CD4-positive, alpha-beta memory T cell (primary cell): ENCODE results near the gene IGF2. TPM values are rescaled to one million over a fixed set of nuclear protein-coding genes. Genes with fewer than 3 reads are reported as not detected.
A peak's percentile ranks its signal among the peaks of the same experiment; 100 is the strongest.

Experiments used
- CTCF ChIA-PET: fragments of 350-600 bp; sonication (Branson Sonifier 250); formaldehyde crosslinking; loops from one replicate; lab custom pipeline; 2021; ENCODE audit warnings: inconsistent platforms; ENCODE audit not compliant: partially characterized antibody; lab: Charles Lee
- POLR2A ChIA-PET: fragments of 350-600 bp; sonication (Branson Sonifier 250); formaldehyde crosslinking; loops from one replicate; lab custom pipeline; 2021; ENCODE audit not compliant: partially characterized antibody; lab: Charles Lee
- DNase-seq, 5 donors: peaks; one replicate each; pipeline versions ENCODE4 v3.0.0 to v3.0.0-alpha.2; 2020 to 2022; ENCODE audit warnings: mixed read lengths in 1 of 5
- H3K27ac ChIP-seq: one replicate; pipeline ENCODE4 v1.7.0; 2013; ENCODE audit warnings: low read depth, low read length
- H3K27me3 ChIP-seq: 2 replicates; pipeline ENCODE4 v1.7.0; 2013; ENCODE audit warnings: mild to moderate bottlenecking, low read length, moderate library complexity; ENCODE audit not compliant: insufficient read depth
- H3K36me3 ChIP-seq: 2 replicates; pipeline ENCODE4 v1.7.0; 2013; ENCODE audit warnings: mild to moderate bottlenecking, low read length, moderate library complexity; ENCODE audit not compliant: insufficient read depth
- H3K4me1 ChIP-seq: 2 replicates; pipeline ENCODE4 v1.7.0; 2013; ENCODE audit warnings: mild to moderate bottlenecking, low read length, moderate library complexity; ENCODE audit not compliant: insufficient read depth
- H3K4me3 ChIP-seq, 2 donors: one replicate each; pipeline ENCODE4 v1.7.0; 2013; ENCODE audit warnings: low read length in 2 of 2, mild to moderate bottlenecking in 1 of 2
- H3K9me3 ChIP-seq, 2 donors: one replicate each; pipeline ENCODE4 v1.7.0; 2013; ENCODE audit warnings: low read length in 2 of 2, control low read depth in 1 of 2; ENCODE audit not compliant: control insufficient read depth in 1 of 2
- H3K27ac Mint-ChIP-seq, 7 donors: one replicate each; pipeline ENCODE4 v1.8.0; 2020 to 2021; ENCODE audit warnings: mixed read lengths in 7 of 7, mild to moderate bottlenecking in 6 of 7, inconsistent platforms in 3 of 7, moderate library complexity in 3 of 7
- H3K27me3 Mint-ChIP-seq, 2 donors: one replicate each; pipeline ENCODE4 v1.8.0; 2020 to 2021; ENCODE audit warnings: mixed read lengths in 2 of 2
- H3K36me3 Mint-ChIP-seq, 2 donors: one replicate each; pipeline ENCODE4 v1.8.0; 2020 to 2021; ENCODE audit warnings: mixed read lengths in 2 of 2, inconsistent platforms in 1 of 2, mild to moderate bottlenecking in 1 of 2
- H3K4me1 Mint-ChIP-seq, 4 donors: one replicate each; pipeline ENCODE4 v1.8.0; 2020 to 2021; ENCODE audit warnings: mixed read lengths in 4 of 4, mild to moderate bottlenecking in 1 of 4
- H3K4me3 Mint-ChIP-seq, 8 donors: one replicate each; pipeline ENCODE4 v1.8.0; 2020 to 2021; ENCODE audit warnings: mixed read lengths in 8 of 8, mild to moderate bottlenecking in 7 of 8, moderate library complexity in 6 of 8, inconsistent platforms in 3 of 8
- H3K9me3 Mint-ChIP-seq, 8 donors: one replicate each; pipeline ENCODE4 v1.8.0; 2020 to 2021; ENCODE audit warnings: mixed read lengths in 8 of 8, mild to moderate bottlenecking in 5 of 8, inconsistent platforms in 3 of 8, moderate library complexity in 1 of 8
- intact Hi-C: fragments of 100-400 bp; cut with micrococcal nuclease; formaldehyde crosslinking; loops from one replicate; pipeline ENCODE4 v1.15.1; 2023
- polyA plus RNA-seq, 2 donors: library from polyadenylated mRNA; unstranded; fragments of 300-500 nt; fragmentation: Illumina TruSeq; gene quantifications; one replicate each; pipeline ENCODE4 v1.2.3, GENCODE V29; 2021
- total RNA-seq, 2 experiments: library from RNA; stranded (reverse); gene quantifications; one replicate each; pipeline ENCODE4 v1.2.3, GENCODE V29; 2021

IGF2 gene
- total and polyA plus RNA-seq, 4 experiments from 2014 or later = not detected

DNA sequence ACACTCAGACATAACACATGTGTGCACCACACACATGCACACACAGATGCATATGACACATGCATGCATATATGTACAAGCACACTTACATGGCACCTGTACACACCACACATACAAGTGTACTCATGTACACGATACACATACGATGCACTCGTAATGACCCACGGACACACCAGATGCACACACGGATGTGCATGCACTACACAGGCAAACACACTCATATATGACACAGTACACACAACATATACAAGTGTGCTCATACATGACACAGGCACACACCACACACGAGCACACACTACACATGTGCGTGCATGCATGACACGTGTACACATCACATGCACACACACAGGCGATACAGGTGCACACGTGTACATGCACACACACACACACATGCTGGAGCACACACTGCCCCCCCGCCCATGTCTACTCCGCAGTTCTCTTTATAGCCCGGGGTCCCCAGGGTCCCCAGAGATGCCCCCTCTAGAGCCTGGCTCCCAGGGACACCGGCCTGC, 37.3 kb upstream of the IGF2 start:
- H3K4me1 ChIP-seq = no peaks in the 10 kb centered on the region
- no peaks in the 10 kb centered on the region for H3K27me3 ChIP-seq
- Mint-ChIP-seq H3K27ac (peak overlapping the region in 1 of 7 donors; percentile 43), H3K4me3 (no peak overlapping the region), H3K4me1 (no peaks in the 10 kb centered on the region), H3K36me3 (no peaks in the 10 kb centered on the region), H3K9me3 (no peaks in the 10 kb centered on the region), H3K27me3 (no peaks in the 10 kb centered on the region)
- ChIA-PET CTCF (no interaction called here), POLR2A (no interaction called here)
- no peak overlapping the region for H3K27ac ChIP-seq
- intact Hi-C loops = no loop called here
- no peak overlapping the region for H3K4me3 ChIP-seq
- no peaks in the 10 kb centered on the region for H3K9me3 ChIP-seq
- DNase-seq = no peak
- no peaks in the 10 kb centered on the region for H3K36me3 ChIP-seq

DNA sequence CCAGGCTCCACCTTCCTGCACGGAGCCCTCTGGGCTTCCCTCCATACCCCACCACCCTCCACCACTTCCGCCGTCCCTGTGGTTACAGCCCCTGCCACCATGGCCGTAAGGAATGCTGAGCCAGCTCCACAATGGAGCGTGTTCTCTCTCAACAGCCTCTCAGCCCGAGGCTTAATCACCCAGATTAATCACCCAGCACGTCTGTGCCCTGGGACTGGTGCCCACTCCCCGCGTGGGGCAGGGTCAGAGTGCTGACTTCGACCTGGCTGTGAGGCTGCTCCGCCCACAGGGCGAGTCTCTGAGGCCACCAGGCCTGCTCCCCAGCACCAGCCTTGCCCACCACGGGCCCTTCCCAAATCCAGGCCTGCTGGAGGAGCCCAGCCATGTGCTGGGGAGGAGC, 36.5 kb upstream of the IGF2 start:
- Mint-ChIP-seq H3K27me3 (no peaks in the 10 kb centered on the region), H3K4me1 (no peaks in the 10 kb centered on the region), H3K36me3 (no peaks in the 10 kb centered on the region), H3K9me3 (no peaks in the 10 kb centered on the region), H3K27ac (no peak overlapping the region), H3K4me3 (no peak overlapping the region)
- ChIA-PET POLR2A (no interaction called here), CTCF (no interaction called here)
- Histone ChIP-seq H3K4me3 (no peak overlapping the region), H3K36me3 (no peaks in the 10 kb centered on the region), H3K9me3 (no peaks in the 10 kb centered on the region), H3K27me3 (no peaks in the 10 kb centered on the region), H3K4me1 (no peaks in the 10 kb centered on the region), H3K27ac (no peak overlapping the region)
- DNase-seq = no peak
- intact Hi-C loops = no loop called here

- no peaks in the 10 kb centered on the region for H3K36me3 ChIP-seq
- Mint-ChIP-seq H3K27ac (no peak overlapping the region), H3K36me3 (no peaks in the 10 kb centered on the region), H3K27me3 (no peaks in the 10 kb centered on the region), H3K4me3 (no peak overlapping the region), H3K4me1 (no peaks in the 10 kb centered on the region), H3K9me3 (no peaks in the 10 kb centered on the region)
- H3K9me3 ChIP-seq = no peaks in the 10 kb centered on the region
- H3K27me3 ChIP-seq = no peaks in the 10 kb centered on the region
- ChIA-PET CTCF (no interaction called here), POLR2A (no interaction called here)
- no peak overlapping the region for H3K4me3 ChIP-seq
- intact Hi-C loops = no loop called here
- H3K4me1 ChIP-seq = no peaks in the 10 kb centered on the region
- H3K27ac ChIP-seq = no peak overlapping the region
- DNase-seq = no peak
Measured at GRCh38 chr11:2174361-2174760, 35.2 kb upstream of the IGF2 start.

DNA sequence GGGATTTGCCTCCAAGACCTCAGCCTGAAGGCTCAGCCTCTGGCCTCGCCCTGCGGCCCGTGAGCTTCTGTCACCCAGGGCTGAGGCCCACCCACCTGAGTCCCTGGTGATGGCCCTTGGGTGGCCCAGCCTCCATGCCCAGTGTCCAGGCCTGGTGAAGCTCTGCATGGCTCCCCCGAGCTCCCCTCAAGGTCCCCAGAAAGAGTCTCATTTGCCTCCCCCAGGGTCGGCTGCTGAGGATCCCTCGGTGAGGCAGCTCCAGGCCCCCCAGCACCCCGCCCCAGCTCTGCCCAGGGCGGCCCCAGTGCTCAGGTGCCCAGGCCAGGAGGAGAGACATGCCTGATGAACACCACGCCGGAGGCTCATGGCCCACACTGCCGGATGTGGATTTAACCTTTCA, 34.6 kb upstream of the IGF2 start:
- no peaks in the 10 kb centered on the region for H3K27me3 Mint-ChIP-seq
- H3K4me3 ChIP-seq = no peak overlapping the region
- no peak overlapping the region for H3K4me3 Mint-ChIP-seq
- H3K36me3 Mint-ChIP-seq = no peaks in the 10 kb centered on the region
- no peaks in the 10 kb centered on the region for H3K9me3 ChIP-seq
- H3K27ac ChIP-seq = no peak overlapping the region
- no peaks in the 10 kb centered on the region for H3K27me3 ChIP-seq
- DNase-seq = no peak
- no peaks in the 10 kb centered on the region for H3K4me1 ChIP-seq
- intact Hi-C loops = no loop called here
- no peaks in the 10 kb centered on the region for H3K4me1 Mint-ChIP-seq
- POLR2A ChIA-PET = no interaction called here
- no peak overlapping the region for H3K27ac Mint-ChIP-seq
- H3K9me3 Mint-ChIP-seq = no peaks in the 10 kb centered on the region
- no peaks in the 10 kb centered on the region for H3K36me3 ChIP-seq
- CTCF ChIA-PET = no interaction called here

- Histone ChIP-seq H3K27ac (no peak overlapping the region), H3K27me3 (no peaks in the 10 kb centered on the region), H3K4me3 (no peak overlapping the region), H3K9me3 (no peaks in the 10 kb centered on the region), H3K4me1 (no peaks in the 10 kb centered on the region), H3K36me3 (no peaks in the 10 kb centered on the region)
- no peaks in the 10 kb centered on the region for H3K9me3 Mint-ChIP-seq
- no peak overlapping the region for H3K4me3 Mint-ChIP-seq
- intact Hi-C loops = no loop called here
- no peaks in the 10 kb centered on the region for H3K27me3 Mint-ChIP-seq
- CTCF ChIA-PET = no interaction called here
- POLR2A ChIA-PET = no interaction called here
- no peak for DNase-seq
- H3K27ac Mint-ChIP-seq = no peak overlapping the region
- no peaks in the 10 kb centered on the region for H3K36me3 Mint-ChIP-seq
- no peaks in the 10 kb centered on the region for H3K4me1 Mint-ChIP-seq
Measured at GRCh38 chr11:2173150-2173693, 34.0 kb upstream of the IGF2 start.

- Histone ChIP-seq H3K9me3 (no peaks in the 10 kb centered on the region), H3K4me3 (no peak overlapping the region), H3K4me1 (no peaks in the 10 kb centered on the region), H3K27me3 (no peaks in the 10 kb centered on the region), H3K27ac (no peak overlapping the region), H3K36me3 (no peaks in the 10 kb centered on the region)
- Mint-ChIP-seq H3K27ac (no peak overlapping the region), H3K27me3 (peaks cover 0 to 3% of the 10 kb centered on the region in 2 donors), H3K4me3 (no peak overlapping the region), H3K36me3 (no peaks in the 10 kb centered on the region), H3K9me3 (no peaks in the 10 kb centered on the region), H3K4me1 (no peaks in the 10 kb centered on the region)
- CTCF ChIA-PET = no interaction called here
- POLR2A ChIA-PET = no interaction called here
- intact Hi-C loops = no loop called here
- DNase-seq = no peak
Measured at GRCh38 chr11:2172676-2173075, 33.5 kb upstream of the IGF2 start.

DNA sequence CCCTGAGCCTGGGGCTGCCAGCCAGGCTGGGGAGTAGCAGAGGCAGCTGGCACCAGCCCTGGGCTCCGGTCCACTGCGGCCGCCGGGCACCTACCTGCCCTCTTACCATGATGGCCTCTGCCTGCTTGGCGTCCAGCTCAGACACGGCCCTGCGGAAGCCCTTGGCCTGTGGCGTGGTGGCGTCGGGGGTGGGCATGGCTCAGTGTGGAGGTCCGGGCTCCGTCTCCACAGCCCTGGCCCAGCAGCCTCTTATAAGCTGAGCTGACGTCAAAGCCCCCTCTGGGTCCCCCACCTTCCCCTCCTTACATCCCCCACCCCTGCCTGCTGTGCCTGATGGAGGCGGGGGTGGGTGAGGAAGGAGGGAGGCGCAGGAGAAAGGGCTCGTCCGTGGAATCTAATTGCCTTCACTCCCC, 32.4 kb upstream of the IGF2 start, which contains the start of gene TH:
TH (minus strand) TSS at position 225 of the 413 bp plus-strand sequence; CDS start at position 196, 29 bp downstream.
- CTCF ChIA-PET = no interaction called here
- H3K27ac ChIP-seq = no peak within 1 kb of the TSS
- H3K4me1 ChIP-seq = no peaks in the 10 kb centered on the region
- no peaks in the 10 kb centered on the region for H3K9me3 Mint-ChIP-seq
- DNase-seq = no peak
- H3K4me3 Mint-ChIP-seq = no peak within 1 kb of the TSS
- no peaks in the 10 kb centered on the region for H3K4me1 Mint-ChIP-seq
- H3K36me3 ChIP-seq = no peaks in the 10 kb centered on the region
- POLR2A ChIA-PET = no interaction called here
- no peaks in the 10 kb centered on the region for H3K9me3 ChIP-seq
- peaks cover 0 to 3% of the 10 kb centered on the region in 2 donors for H3K27me3 Mint-ChIP-seq
- intact Hi-C loops = no loop called here
- H3K4me3 ChIP-seq = no peak within 1 kb of the TSS
- no peaks in the 10 kb centered on the region for H3K36me3 Mint-ChIP-seq
- no peaks in the 10 kb centered on the region for H3K27me3 ChIP-seq
- H3K27ac Mint-ChIP-seq = no peak within 1 kb of the TSS
